Bone marrow (tissue), 2 donors: ENCODE results near the gene ACTR10.
"Not testable (repeated sequence)": the region's sequence is repeated elsewhere in the genome, so short reads cannot be mapped to it uniquely, and the experiment has no call there.

Experiments used
- DNase-seq, 2 donors: peaks; one replicate each; lab custom pipeline; 2025; lab: John Stamatoyannopoulos, UW

ACTR10 gene

DNA sequence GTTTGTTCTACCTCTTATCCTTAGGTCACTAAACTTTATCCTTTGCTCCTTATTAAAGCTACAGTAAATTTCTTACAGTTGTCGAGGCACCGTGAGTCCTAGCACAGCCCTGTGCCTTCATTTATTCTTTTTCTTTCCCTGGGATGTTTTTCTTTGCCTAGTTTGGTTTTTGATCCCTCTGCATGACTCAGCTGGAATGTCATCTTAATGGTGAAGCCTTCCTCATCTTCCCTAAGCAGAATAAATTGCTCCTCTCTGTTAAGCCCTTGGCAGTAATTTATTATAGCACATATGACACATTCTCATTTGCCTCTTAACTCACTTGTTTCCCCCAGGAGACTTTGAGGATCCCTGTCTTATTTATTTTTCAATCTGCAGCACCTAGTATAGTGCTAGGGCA is 16.6 kb downstream of the ACTR10 start:
- DNase-seq = no peak

DNA sequence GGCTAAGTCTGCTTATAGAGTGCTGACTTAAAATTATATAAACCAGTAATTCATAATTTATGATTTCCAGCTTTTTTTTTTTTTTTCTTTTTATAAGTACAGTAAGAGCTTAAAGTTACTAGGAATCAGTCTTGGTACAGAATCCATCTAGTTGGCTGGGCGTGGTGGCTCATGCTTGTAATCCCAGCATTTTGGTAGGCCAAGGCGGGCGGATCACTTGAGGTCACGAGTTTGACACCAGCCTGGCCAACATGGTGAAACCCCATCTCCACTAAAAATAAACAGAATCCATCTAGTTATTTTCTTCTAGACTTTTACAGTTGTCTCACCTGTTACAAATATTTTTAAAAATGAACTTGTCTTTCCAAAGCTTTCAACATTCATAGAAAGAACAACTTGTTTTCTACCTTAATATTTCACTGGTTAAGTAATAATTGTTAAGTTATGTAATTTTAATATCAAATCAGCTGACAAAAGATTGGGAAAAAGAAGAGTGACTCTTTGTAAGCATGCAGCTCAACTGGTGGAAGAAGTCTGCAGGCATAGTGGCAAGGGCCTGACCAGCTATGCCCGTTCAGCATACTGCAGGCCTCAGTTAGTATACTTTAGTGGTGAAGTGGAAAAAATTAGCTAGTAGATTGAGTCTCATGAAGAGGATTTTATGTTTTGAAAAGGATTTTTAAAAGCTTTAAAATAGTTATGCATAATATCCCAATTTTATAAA is 27.3 kb downstream of the ACTR10 start:
- no peak for DNase-seq

DNA sequence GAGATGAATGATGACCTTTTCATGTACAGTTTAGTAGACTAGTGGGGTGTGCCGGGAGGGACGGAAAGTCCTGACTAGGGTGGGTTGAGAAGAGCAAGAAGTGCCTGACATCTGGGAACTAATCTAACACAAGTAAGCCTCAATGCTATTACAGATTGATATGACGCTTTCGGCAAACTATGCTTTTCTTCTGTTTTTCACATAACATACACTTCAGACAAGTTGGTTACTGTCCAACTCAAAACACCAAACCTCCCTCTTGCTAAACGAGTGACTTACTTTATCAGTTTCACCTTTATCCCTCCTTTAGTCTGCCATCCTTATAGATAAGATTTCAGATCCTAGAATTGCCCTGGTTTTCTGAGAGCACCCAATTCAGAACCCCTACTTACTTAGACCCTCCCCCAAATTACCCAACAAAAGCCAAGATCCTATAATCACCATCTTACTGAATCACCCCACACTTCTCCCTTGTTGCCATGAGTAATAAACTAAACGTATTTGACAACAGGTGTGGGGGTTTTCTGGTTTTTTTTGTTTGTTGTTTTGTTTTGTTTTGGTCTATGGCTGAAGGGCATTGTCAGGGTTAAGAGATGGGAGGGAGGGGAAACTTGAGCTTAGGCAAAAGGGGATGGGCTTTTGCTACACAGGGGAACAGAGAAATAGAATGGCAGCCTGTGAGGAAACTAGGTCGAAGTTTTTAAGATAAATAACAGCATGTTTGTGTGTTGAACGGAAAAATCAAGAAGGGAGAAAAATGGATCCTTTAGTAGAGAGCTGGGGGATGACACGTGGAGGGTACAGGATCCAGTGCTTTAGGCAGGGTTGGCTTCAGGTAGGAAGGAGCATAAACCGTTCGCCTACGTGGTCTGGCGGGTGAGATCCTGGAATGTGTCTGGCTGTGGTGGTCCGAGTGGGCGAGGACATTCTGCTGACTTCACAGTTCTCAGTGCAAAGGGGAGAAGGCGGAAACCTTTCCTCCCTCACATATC is 38.6 kb downstream of the ACTR10 start:
- no peak for DNase-seq

DNA sequence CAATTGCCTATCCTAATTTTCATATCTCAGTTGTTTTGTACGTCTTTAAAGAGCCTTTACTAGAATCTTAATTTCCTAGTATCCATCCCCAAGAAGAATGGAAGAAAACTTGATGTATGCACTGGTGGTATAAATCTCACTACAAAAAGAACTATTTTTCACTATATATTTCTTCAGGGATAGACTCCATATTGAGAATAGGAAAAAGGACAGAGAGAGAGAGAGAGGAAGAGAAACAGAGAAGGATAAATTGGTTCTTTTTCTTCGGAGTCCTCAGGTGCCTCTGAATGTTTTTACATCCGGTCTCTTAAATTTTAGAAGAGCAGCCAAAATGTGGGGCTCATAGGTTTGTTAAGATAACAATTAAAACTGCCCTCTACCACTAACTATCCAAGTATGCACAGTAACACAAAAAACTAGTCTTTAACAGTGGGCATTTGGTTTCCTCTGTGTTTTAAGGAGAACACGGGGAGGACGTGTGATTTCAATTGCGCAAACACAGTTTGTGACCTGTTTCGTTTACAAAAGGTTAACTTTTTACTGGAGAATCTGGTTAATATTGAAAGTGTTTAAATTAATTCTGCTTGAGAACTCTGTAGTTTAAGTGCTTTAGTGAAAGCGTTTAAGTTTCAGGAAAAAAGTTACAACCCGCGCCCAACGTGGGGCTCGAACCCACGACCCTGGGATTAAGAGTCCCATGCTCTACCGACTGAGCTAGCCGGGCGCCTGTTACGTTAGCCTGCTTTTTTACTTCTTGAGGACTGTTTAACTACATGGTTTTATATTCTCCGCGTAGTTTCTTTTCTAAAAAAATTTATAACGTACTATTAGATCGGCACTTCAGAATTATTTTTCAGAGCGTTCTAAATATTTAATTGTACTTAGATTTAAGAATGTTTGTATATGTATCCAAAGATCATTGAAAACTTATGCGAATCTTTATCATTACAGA is 39.6 kb downstream of the ACTR10 start:
- peak; percentile 77 to 85 for DNase-seq

DNA sequence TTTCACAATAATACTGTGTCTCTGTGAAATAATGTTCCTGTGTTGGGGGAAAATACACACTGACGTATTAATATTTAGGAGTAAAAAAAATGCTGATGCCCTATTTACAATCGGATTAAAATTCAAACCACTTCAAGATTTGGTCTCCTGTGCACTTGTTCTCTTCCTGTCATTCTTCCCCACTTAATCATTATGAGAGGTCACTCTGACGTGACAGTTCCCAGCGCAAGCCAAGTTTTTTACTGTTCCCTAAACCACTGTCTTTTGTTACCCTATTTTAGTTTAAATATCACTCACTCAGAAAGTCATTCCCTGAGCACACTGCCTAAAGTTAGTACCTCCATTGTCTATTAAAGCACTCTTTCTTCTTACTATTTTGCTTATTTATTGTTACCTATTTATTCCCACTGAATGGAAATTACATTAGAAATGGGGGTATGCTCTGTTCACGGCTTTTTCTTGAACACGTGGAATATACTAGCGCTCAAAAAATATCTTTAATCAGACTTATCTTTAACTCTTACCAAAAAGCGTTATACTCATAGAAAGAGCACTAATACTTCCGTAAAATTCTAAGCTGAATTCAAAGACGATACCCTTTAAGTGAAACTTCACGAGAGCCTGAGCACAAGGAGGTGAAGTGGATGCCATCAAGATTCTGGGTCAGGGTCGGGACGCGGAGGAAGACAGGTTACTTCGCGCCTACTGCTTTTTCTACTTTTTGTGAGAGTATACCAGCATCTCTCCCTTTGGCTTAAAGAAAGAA is 44.0 kb downstream of the ACTR10 start:
- peak in 1 of 2 donors; percentile 43 for DNase-seq

DNA sequence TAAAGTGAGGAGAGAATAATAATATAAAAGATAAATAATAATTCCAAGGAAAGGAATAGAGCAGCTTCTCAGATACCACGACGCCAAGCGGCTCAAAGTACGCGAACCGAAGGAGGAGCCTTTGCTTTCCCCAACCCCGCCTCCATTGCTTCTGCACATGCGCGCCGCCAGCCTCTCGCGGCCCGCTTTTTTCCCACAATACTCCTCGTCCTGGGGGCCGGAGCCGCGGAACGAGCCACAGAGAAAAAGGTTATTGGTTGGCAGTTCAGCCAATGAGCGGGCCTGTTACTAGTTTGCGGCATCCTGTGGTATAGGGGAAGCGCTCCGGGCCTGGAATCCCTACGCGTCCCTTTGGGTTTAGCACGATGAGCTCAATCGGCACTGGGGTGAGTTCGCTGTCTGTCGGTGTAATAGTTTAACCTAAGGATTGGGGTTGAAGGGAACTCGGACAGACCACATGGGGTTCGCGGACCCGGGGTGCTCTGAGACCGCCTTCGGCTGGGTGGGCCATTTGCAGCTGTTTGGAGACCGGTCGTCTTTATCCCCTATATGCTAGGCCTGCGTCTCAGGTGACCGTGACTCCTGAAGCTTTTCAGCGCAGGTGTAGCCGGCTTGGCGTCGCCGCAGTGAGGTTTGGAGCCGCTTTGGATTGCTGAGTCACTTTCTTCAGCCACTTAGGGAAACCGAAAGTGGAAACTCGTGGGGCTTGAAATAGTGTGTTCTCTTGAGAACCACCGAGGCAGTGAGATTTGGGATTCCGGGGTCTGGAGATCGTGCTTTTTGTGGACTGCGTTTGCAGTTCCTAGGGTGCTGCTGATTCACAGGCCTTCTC is 44.8 kb downstream of the ACTR10 start, which contains the start of gene PSMA3:
Gene PSMA3 (plus strand): TSS at position 288 of the 832 bp plus-strand sequence. CDS start 78 bp downstream, at position 366.
- DNase-seq = peak; percentile 86 to 97

DNA sequence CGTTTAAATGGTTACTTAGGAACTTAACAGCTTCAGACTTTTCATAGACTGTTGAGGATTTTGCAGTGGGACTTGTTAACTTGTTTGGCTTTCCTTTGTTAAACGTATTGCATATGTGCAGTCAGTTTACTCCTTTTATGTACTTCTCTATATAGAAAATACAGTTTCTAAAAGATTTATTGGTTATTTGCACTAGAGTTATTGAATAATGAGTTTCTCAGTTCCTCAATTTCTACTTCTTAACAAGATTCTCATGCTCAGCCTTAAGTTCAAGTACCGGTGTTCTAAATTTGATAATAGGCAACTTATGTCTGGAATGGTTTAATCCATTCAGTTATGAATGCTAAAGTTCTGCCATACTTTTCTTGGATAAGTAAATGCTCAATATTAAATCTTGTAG is 45.6 kb downstream of the ACTR10 start:
- no peak for DNase-seq

DNA sequence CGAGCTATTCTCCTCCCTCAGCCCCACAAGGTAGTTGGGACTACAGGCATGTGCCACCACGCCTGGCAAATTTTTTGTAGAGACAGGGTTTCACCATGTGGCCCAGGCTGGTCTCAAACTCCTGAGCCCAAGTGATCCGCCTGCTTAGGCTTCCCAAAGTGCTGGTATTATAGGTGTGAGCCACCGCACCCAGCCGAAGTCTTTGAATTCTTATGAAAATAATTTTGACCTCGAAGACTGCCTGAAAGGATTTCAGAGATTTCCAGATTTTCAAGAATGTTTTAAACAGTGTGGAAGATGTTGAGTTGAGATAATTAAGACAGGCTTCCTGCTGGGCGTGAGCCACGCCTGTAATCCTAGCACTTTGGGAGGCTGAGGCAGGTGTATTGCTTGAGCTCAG is 49.7 kb downstream of the ACTR10 start:
- no peak for DNase-seq

DNA sequence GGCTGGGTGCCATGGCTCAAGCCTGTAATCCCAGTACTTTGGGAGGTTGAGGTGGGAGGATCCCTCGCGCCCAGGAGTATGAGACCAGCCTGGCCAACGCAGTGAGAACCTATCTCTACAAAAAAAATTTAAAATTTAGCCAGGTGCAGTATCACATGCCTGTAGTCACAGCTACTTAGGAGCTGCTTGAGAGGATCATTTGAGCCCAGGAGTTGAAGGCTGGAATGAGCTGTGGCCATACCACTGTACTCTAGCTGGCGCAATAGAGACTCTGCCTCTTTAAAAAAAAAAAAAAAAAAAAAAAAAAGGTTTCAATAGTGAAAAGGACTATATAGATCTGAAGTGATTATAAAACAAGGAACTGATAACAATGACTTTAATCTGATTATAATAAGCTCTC is 58.2 kb downstream of the ACTR10 start:
- no peak for DNase-seq

DNA sequence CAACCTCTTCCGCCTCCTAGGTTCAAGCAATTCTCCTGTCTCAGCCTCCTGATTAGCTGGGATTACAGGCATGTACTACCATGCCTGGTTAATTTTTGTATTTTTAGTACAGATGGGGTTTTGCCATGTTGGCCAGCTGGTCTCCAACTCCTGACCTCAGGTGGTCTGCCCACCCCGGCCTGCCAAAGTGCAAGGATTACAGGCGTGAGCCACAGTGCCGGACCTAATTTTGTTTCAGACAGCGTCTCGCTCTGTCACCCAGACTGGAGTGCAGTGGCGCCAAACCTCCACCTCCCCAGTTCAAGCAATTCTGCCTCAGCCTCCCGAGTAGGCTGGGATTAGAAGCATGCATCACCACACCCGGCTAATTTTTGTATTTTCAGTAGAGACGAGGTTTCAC is 62.1 kb downstream of the ACTR10 start:
- DNase-seq = not testable (repeated sequence)

DNA sequence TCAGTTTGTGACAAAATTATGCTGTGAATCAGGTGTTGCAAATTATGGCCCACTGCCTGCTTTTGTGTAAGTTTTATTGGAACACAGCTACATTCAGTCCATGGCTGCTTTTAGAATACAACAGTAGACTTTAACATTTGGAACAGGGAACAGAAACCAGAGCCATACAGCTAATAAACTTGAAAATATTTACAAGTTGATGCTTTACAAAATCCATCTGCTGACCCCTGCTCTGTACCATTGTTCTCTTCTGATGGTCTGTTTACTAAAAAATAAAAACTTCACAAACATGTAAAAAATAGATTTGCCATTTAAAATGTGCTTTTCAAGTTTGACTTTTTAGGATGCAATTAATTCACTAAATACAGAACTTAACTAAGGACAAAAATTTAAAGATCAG is 65.5 kb downstream of the ACTR10 start:
- DNase-seq = no peak

DNA sequence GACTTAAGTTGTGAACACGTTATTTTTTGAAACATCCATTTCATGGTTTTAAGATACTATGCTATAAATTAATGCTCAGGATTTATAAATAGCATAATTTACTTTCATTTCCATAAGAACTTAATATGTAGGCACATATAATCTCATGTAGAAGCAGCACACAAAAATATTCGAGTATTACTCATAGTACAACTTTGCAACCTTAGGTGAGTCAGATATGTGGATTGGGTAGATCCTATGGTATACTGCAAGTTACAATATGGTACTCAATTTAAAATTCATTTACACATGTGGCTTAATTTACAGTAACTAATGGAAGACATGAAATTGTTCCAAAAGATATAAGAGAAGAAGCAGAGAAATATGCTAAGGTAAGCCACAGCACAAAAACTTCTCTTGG is 70.7 kb downstream of the ACTR10 start:
- DNase-seq = no peak

DNA sequence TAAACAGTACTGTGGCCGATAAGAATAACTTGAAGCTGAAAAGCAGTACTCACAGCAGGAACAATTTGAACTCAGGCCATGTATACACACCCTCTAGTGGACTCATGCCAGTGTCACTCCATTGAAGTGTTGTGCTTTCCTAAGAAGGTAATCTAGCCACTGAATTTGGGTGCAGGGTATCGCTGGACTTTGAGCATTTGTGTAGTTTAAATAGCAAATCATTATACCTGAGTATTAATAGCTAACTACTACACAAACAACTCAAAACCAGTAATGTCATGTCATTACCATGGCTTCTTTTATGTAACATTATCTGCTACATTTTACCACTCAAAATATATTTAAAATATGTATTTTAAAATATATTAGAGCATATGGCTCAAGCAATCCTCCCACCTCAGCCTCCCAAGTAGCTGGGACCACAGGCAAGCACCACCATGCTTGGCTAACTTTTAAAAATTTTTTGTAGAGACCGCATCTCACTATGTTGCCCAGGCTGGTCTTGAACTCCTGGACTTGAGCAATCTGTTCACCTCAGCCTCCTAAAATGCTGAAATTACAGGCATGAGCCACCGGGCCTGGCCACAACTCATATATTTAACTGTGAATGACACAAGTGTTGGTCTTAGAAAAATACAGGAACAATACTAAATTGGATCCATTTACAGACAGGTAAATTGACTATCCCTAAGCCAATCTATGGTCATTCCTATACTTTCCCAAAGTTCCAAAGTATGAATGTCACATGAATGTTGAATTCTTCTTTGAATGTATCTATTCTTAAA is 72.8 kb downstream of the ACTR10 start:
- no peak for DNase-seq

DNA sequence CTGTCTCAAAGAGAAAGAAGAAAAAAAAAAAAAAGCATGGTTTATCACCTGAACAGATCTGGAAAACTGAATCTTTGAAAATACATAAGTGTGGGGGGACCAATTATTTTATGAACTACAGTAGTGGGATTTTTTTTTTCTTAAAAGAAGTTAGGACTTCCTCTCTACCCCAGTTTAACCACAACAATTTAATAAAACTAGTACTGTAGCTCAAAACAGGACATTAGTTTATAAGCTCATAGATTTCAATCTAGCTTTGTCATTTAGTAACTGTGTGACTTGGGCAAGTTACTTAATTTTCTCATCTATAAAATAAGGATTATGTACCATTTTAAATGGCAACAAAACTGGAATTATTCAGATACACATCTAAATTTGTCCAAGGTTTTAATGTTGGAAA is 74.9 kb downstream of the ACTR10 start:
- DNase-seq = no peak

DNA sequence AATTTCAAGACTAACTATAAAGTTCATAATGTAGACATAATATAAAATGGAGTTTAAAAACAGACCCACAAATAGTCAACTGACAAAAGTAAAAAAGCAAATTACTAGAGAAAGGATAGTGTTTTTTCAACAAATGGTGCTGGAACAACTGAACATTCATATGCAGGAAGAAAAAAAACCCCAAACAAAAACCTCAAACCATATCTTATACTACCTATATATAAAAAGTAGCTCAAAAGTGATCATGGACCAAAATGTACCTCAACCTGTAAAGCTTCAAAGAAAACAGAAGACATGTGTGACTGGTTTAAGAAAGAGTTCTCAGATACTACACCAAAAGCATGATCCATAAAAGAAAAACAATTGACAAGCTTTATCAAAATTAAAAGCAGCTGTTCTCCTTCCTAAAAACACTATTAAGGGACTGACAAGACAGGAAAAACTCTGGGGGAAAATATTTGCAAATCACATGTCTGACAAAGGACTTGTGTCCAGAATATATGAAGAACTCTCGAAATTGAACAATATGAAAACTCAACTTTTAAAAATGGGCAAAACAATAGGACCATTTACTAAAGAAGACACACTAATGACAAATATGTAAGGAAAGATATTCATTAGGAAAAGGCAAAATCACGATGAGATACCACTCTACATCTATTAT is 75.7 kb downstream of the ACTR10 start:
- no peak for DNase-seq

DNA sequence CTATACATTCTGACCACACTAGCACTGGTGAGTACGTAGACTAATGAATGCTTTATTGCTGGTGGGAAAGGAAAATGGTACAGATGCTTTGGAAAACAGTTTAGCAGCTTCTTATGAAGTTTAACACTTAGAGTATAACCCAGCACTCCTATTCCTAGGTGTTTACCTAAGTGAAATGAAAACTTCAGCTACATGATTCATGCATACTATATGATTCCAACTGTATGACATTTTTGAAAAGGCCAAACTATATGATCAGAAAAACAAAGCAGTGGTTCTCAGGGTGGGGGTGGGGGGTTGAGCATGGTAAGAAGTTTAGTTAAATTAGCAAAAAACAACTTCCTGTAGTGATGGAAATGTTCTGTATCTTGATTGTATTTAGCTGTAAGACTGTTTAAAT is 76.3 kb downstream of the ACTR10 start:
- no peak for DNase-seq

DNA sequence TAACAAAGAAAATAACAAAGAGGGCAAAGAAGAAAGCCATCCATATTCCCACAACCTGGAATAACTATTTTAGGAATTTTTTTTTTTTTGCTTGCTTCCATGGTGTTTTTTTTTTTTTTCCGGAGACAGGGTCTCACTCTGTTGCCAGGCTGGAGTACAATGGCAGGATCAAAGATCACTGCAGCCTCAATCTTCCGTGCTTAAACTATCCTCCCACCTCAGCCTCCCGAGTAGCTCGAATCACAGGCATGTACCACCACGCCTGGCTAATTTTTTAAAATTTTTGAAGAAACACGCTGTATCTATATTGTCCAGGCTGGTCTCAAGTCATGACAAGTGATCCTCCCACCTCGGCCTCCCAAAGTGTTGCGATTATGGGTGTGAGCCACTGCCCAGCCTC is 78.2 kb downstream of the ACTR10 start:
- no peak for DNase-seq

DNA sequence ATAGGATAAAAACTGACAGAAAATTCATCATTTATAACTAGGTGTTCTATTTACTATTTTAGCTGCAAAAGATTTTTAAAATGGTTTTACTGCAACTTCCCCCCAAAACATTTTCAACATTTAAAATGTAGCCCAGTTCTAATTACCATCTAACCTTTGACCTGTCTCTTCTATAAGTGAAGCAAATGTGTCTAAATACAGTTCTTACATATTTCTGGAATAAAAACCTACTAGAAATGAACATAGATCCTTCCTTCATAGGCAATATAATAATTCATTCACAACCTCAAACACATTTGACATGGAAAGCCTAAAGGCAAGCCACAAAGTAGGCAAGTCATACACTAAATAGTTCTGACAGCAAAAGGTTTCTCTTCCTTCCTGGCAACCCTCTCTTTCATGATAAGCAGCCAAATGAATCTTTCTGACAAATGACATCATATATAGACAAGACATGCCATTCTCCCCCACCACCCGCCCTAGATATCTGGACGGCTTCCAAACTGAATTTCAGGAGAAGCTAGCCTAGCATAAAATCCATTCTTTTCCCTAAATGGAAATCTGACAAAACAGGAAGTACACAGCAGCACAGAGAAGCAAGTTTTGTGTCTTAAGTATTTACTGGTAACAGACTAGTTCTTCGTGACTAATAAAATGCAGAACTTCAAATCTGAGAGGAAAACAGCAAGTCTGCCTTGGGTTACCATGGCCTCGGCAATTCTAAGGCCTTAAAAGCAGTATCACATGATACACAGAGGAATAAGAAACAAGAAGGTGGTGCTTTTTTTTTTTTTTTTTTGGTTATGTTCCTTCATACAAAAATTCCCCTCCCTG is 81.2 kb downstream of the ACTR10 start:
- DNase-seq = peak; percentile 18 to 88
